Activated naive CD4-positive, alpha-beta T cell treated with Interleukin-2 at 50 U/mL for 16 hours (primary cell): ENCODE data around the gene CBFA2T3.

Experiments
- DNase-seq: peaks from one replicate; pipeline ENCODE4 v3.0.0-alpha.2; 2020

Gene CBFA2T3

GRCh38 chr16:88830783-88831182 is 146.2 kb downstream of the CBFA2T3 start:
- DNase-seq = no peak

GRCh38 chr16:88830258-88830657 is 146.7 kb downstream of the CBFA2T3 start:
- DNase-seq = no peak

- no peak for DNase-seq
Observed at GRCh38 chr16:88828711-88829110, 148.3 kb downstream of the CBFA2T3 start.

GRCh38 chr16:88827727-88828126 is 149.3 kb downstream of the CBFA2T3 start:
- no peak for DNase-seq

- no peak for DNase-seq
Observed at GRCh38 chr16:88826070-88826840, 150.8 kb downstream of the CBFA2T3 start.

- DNase-seq = no peak
Observed at GRCh38 chr16:88825146-88825545, 151.9 kb downstream of the CBFA2T3 start.
